GM12801 (cell line): Measurements from ENCODE around the gene SLC25A12.

Experiments
- TF ChIP-seq, protein P1 (sequence below): IDR thresholded peaks from one replicate; pipeline ENCODE4 v1.5.1; 2011; ENCODE audit warnings: control low read depth; ENCODE audit not compliant: insufficient read length; ENCODE audit errors: extremely low read depth

SLC25A12 gene

DNA sequence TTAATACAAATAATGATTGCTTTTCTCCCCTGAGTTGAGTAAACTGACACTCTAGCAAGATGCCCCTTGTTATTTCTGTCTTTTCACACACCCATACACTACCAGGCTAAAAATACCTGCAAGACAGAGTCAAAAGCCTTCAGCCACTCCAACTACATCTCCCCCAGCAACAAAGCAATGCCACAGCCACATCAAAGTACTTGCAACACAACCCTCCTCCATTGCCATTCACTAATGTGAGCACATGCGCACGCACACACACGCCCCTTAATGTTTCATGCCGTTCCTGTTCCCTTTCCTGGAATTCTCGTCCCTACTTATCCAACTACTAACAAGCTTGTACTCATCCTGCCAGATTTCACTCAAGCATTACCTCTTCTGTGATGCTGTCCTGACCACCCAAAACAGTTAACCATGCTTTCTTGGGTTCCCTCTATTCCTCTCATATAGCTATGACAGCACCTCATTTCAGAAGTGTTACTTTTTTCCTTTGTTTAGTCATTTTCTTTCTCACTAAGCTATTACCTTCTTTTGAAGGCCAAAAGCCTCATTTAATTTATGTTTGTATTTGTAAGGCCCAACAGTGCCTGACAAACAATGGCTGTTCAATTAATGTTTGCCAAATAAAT lies 29.6 kb downstream of the SLC25A12 start:
- TF ChIP-seq, protein P1, sequence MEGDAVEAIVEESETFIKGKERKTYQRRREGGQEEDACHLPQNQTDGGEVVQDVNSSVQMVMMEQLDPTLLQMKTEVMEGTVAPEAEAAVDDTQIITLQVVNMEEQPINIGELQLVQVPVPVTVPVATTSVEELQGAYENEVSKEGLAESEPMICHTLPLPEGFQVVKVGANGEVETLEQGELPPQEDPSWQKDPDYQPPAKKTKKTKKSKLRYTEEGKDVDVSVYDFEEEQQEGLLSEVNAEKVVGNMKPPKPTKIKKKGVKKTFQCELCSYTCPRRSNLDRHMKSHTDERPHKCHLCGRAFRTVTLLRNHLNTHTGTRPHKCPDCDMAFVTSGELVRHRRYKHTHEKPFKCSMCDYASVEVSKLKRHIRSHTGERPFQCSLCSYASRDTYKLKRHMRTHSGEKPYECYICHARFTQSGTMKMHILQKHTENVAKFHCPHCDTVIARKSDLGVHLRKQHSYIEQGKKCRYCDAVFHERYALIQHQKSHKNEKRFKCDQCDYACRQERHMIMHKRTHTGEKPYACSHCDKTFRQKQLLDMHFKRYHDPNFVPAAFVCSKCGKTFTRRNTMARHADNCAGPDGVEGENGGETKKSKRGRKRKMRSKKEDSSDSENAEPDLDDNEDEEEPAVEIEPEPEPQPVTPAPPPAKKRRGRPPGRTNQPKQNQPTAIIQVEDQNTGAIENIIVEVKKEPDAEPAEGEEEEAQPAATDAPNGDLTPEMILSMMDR = no peak

DNA sequence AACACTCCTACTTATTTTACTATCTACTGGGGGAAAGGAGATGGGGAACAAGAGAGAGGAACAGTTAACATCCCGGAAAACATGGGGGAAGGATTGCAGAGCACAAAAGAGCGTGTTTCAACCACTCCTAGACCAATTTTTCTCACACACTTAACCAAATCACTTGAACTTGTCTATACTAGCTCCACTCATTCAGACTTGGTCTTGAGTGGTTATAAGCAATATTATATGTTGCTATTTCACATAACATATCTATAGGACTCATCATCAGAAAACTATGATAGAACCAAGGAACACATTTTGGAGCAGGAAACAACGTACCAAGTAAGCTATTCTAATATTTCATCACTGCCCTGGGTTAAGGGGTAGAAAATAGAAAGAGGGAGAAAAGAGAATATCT lies 31.5 kb downstream of the SLC25A12 start:
- TF ChIP-seq, protein P1 = no peak

DNA sequence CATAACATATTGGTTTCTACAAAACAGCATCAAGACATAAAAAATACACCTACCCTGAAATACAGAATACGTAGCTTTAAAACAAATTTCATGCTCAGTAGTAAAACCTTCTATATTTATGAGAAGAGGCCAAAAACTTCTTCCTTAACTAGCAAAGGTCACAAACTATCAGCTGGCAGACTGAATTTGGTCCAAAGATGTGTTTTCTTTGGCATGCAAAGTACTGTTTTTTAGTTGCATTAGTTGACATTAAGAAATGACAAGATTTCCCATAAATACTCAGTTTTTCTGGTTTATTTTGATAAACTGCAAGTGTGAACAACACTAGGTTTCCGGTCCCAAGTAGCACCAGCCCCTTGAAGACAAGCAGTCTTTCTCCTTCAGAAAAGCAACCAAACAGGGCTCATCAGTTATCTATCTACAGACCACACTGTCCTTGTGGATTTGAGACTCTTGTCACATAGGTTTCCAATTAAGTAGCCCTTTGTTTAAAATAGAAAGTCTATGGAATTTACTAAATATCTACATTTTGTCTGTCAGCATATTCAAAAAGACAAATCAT lies 35.6 kb downstream of the SLC25A12 start:
- TF ChIP-seq, protein P1 = no peak

DNA sequence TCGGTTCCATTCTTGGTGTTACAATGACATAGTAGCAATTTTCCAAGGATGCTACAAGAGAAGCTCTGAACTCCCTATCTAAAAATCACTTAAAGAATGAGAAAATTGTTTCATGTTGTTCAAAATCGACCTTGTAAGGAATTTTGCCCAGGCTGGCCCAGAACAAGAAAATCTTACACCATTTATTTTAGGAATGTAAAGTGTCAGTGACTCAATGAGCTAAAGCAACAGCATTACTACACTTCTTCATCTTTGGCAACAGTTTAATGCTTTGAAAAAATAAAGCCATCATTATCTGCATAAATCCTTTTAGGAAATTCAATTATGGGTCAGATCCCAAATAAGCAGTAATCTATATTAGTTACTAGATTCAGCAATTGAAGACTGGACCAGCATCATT lies 38.6 kb downstream of the SLC25A12 start:
- TF ChIP-seq, protein P1 = no peak

DNA sequence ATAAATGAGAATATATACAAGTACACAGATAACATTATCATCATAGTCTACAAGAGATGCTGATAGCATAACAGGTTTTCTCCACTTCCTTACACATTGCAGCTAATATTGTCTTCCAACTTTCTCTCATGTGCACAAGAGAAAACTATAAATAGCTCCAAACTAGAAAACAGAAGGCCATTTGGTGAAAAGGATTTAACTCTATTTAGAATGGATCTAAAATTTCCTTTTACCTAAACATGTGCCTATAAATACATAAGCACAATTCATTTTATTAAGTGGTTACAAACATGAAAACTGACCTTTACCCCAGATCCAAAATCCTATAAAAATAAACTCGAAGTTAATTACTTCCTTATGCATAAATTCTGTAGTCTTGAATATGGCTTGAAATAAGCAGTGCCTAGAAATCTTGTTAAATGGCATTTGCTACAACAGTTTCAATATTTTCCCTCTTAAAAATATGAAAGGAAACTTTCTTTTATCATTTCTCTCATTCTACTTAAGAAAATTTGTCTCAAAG lies 41.6 kb downstream of the SLC25A12 start:
- TF ChIP-seq, protein P1 = no peak

DNA sequence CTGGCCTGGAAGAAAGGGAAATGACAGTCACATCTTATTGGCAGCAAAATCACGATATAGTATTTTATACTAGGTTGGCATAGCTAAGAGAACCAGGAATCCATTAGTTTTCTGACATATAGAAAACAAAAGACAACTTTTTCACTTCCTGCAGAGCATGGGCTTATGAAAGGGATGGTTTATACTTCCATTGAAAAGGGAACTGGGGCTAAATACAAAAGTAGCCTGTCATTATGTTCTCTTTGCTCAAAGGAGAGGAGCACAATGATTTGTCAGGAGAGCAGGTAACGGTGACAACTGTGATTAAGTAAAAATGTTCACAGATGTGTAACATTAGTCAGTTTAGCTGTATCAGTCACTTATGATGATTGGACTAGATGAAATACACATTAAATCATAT lies 46.4 kb downstream of the SLC25A12 start:
- TF ChIP-seq, protein P1 = no peak

DNA sequence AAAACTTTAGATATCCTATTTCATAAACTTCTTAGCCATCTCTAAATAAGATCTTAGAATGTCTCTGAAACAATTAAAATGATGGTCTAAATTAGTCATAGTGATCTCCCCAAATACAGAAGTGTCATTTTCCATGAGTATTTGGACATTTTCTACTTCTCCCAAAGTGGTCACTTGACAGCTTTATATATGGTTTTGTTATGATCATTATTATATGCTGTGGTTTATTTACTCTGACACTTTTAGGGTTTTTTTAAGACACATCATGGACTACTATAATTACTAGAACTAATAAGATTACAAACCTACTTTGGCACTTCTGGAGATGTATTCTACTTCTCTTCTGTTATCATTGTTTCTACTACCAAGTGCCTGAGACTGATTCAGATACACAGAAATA lies 47.1 kb downstream of the SLC25A12 start:
- TF ChIP-seq, protein P1 = no peak
